Activated gamma-delta T cell treated with anti-CD3 and anti-CD28 coated beads, Interleukin-2, amount 50 U/mL, for 16 hours (primary cell): ENCODE results near the gene ARHGEF40.

ENCODE experiments used
- DNase-seq: peaks from one replicate; pipeline ENCODE4 v3.0.0-alpha.2; 2020; ENCODE audit warnings: low read depth

Gene ARHGEF40

DNA sequence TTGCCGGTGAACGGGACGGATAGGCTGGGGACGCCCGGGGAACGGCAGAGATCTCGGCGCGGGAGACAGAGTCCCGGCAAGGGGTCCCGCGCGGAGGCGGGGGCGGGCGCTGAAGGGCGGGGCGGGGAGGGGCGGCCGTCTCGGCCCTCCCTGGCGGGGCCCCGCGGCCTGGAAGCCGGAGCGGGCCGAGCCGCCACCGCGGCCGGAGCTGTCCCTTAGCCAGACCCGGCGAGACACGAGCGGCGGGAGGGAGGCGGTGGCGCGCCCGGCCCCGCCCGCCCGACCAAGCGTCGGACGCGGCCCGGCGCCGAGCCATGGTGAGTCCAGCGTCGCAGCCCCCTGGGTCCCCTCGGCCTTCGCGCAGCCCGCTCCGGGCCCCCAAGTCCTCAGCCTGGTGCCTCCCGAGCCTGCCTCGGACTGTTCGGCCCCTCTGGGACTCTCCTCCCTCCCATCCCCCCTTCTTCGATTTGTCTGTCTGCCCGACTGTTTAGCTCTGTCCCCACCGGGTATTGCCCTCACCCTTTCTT is at the start of gene ARHGEF40:
TSS of gene ARHGEF40 (plus strand) at position 222 of the 527 bp plus-strand sequence. CDS start at position 315, 93 bp downstream.
- DNase-seq: no peak

- no peak for DNase-seq
Measured at GRCh38 chr14:21020977-21021545, 49.0 kb upstream of the ARHGEF40 start.

DNA sequence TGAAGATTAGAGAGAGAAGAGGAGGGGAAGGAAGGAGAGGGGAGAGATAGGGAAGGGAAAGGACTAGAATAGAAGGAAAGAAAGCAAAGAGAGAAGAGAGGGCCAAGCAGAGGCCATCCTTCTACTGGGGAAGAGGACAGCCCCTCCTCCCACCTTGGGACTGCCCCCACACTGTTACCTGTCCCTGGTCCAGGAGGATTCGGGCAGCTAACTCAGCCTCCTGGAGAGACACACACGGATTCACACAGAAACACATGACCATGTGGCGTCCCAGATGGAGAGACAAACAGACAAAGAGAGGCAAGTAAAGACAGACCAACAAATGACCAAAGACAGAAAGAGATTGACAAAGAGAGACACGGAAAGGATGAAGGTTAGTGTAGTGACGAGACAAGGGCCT is 47.4 kb upstream of the ARHGEF40 start:
- no peak for DNase-seq

- no peak for DNase-seq
Measured at GRCh38 chr14:21023174-21023573, 46.9 kb upstream of the ARHGEF40 start.

GRCh38 chr14:21023817-21024584 is 46.1 kb upstream of the ARHGEF40 start:
- DNase-seq: no peak

DNA sequence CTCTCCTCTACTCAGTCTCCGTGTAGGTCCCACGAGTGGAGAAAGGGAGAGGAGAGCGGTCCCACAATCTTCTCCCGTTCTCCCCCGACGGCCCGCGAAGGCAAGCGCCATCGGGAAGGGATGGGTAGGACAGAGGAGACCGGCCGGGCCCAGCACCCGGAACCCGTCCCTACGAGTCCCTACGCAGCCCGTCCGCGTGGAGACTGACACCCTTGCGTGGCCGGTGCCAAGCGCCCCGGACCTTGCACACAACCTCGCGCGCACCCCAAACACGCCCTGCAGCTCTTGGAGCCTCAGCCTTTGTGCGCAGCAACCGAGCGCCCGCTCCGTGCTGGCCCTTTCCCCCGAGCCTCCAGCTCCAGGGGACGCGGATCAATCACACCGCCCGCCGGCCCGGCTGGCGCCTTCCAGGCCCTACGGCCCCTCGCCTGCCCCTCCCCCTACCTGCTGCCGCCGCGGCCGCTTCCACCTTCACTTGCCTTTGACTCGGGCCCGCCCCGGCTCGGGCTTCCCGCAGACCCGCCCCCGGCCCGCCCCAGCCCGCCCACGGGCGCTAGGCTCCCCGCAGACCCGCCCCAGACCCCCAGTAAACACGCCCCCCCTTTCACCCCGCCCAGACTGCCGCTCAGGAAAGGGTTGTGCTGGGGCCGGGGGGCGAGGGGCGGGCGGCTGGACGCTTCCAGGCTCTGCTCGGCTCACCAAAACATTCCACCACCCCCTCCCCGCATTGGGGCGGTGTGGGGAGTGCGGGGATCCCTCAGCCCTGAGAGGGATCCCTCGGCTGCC is 45.3 kb upstream of the ARHGEF40 start, which contains the start of gene NDRG2:
TSS of gene NDRG2 (minus strand) at position 477 of the 786 bp plus-strand sequence. CDS start 1,746 bp downstream, outside the sequence.
- DNase-seq: peak; percentile 56

DNA sequence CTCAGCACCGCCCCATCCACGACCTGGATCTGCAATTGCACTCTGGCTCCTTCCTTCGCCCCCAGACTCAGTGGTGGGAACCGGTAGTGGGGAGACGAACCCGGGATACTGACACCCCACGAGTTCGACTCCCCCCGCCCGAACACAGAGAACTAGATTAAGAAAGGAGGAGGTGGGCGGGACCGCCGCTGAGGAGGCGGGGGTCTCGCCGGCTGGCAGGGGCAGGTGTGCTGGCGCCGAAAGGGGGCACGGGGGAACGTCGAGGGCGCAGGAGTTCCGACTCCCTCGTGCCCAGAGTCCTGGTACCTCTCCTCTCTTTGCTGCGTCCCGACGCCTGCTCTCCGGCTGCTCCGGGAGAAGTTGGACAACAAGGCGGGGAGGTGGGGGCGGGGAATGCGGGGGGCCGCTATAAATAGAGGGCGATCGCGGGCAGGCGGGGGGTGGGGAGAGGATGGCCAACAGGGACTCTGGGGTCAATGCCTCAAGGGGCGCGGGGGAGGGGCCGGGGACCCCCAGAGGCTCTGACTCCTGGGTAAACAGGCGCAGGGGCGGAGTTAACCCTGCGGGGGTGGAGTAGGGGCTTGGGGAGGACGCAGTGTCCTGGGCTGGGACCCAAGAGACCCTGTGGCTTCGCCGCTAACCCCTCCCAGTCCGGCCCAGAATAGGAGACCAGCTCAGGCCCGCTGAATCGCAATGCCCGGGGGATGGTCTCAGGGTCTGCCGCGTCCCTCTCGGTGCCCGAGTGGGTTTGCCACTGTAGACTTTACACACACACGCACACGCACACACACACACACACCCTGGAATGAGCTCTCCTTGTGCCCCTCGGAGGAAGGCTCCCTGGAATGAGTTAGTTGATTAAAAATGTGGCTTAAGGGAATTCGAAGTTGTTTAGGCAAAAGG is 44.5 kb upstream of the ARHGEF40 start:
- no peak for DNase-seq

DNA sequence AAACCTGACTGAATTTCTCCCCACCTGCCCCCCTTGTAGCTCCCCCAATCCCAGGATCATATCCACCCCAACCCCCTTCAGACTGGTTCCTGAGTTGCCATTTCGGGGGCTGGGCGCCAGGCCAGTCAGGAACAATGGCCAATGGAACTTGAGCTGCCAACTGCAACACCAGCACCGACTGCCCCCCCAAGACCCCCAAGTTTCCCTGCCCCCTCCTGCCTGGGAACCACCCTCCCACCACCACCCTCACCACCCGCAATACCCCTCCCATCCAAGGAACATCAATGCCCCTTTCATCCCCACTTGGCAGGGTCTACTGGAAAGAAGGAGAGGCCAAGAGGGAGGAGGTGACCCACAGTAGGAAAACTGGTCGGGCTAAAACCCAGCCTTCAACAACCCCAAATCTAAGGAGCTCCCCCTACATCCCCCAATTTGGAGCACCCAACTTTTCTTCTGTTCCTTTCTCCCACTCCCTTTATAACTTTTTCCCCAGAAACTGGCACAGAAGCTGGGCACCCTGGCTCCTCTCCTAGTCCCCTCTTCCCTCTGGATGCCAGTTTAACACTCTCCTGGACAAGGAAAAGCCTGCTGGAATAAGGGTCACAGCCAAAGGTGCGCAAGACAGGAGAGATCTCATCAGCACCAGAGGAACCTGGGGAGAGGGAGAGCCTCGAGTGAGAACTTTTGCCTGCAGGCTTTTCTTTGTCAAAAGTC is 43.7 kb upstream of the ARHGEF40 start:
- DNase-seq: no peak

DNA sequence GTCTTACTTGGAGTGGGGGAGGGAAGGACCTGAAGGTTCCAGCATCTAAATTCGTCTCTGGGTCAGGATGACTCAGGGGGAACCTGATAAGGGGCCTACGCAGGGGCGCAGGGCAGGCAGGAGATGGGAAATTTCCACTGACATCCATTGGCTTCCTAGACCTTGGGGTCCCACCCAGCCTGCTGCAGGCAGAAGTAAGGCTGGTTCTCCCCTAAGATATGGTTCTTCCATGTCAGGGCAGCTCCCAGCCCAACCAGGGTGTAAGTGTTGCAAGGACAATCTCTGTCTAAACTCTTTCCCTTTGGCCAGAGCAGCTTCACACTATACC is 43.2 kb upstream of the ARHGEF40 start:
- DNase-seq: no peak

- no peak for DNase-seq
Measured at GRCh38 chr14:21029917-21030316, 40.2 kb upstream of the ARHGEF40 start, which contains the start of gene TPPP2. Gene TPPP2, plus strand, starts transcription at chr14:21030217. Its CDS starts 365 bp downstream, at chr14:21030582.

DNA sequence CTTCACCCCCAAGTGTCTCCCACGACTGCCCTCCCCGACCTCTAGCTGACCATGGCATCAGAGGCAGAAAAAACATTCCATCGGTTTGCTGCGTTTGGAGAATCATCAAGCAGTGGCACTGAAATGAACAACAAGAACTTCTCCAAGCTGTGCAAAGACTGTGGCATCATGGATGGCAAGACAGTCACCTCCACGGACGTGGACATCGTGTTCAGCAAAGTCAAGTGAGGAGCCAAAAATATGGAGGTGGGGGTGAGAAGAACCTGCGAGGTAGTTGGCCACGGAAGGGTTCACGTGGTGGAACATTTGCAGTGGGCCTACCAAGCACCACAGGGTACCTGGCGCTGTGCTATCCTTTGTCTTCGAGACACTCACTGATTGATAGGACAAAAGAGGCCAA is 39.6 kb upstream of the ARHGEF40 start:
- DNase-seq: no peak

DNA sequence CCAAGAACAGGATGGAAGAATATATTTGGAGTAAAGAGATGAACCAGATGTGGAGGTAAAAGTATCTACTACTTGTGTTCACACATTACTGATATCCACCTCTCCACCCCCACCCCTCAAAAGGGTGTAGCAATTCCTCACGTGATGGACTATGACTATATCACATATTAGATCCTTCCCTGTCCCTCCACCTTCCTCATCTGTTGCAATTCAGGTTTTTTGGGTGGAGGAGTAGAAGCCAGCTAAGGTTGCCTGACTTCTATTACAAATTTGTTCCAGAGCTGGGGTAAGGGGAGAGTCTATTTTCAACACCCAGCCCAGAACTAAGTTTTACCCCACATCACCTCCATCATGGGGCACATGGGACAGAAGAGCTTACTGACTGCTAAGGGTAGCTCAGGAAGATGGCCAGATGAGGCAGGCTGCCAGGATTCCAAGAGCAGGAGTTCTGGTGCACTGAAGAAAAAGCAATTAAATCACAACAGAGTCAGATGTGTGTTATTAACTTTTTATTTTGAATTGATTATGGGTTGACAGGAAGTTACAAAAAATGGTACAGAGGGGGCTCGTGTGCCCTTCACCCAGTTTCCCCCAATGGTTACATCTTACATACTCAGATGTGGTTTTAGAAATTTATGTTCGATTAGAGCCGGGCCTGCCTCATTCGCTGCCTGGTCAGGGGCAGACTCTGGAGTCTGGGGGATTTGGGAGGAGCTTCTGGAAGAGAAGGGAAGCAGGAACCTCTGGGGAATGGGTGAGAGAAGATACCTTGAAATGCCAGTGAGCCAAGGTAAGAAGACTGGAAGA is 37.6 kb upstream of the ARHGEF40 start:
- no peak for DNase-seq

- DNase-seq: no peak
Measured at GRCh38 chr14:21033133-21033698, 36.9 kb upstream of the ARHGEF40 start.

DNA sequence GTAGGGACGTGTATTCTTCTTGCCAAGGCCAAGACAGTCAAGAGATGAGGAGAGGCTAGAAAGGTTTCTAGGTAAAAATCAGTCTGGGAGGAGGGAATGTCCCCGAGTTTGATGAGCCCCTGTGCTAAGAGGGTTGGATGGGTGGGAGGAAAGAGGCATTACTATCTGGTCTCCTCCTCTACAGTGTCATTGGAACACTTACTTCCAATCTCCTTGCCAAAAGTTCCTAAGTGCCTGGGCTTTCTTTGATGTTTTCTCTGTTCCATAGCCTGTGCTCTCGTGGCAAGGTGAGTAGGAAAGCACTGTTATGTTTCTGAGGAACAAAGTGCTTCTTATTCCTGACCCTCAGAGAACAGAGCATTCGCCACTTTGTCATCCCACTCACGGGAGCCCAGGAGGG is 35.4 kb upstream of the ARHGEF40 start, which contains the start of gene RNASE13:
TSS of gene RNASE13 (minus strand) at position 101 of the 400 bp plus-strand sequence. CDS start 519 bp downstream, outside the sequence.
- DNase-seq: no peak

GRCh38 chr14:21036751-21037150 is 33.4 kb upstream of the ARHGEF40 start:
- DNase-seq: no peak

- DNase-seq: no peak
Measured at GRCh38 chr14:21037156-21037555, 32.9 kb upstream of the ARHGEF40 start.

- no peak for DNase-seq
Measured at GRCh38 chr14:21038441-21039422, 31.4 kb upstream of the ARHGEF40 start.
